IPS-15b (cell line): ENCODE results near the gene CDH13.

ENCODE experiments used
- H3K27me3 ChIP-seq: one replicate; pipeline ENCODE4 v1.6.1; 2013; ENCODE audit warnings: low read length; ENCODE audit not compliant: control insufficient read depth, insufficient read depth
- H3K36me3 ChIP-seq: one replicate; pipeline ENCODE4 v1.6.1; 2013; ENCODE audit warnings: low read length; ENCODE audit not compliant: control insufficient read depth, insufficient read depth
- H3K4me1 ChIP-seq: one replicate; pipeline ENCODE4 v1.6.1; 2013; ENCODE audit warnings: mild to moderate bottlenecking, low read length; ENCODE audit not compliant: control insufficient read depth, insufficient read depth
- H3K4me3 ChIP-seq: one replicate; pipeline ENCODE4 v1.5.1; 2013; ENCODE audit warnings: low read depth, low read length
- H3K9ac ChIP-seq: one replicate; pipeline ENCODE4 v1.6.1; 2013; ENCODE audit warnings: low read depth, mild to moderate bottlenecking, low read length
- H3K9me3 ChIP-seq: one replicate; pipeline ENCODE4 v1.6.1; 2013; ENCODE audit warnings: mild to moderate bottlenecking, low read length; ENCODE audit not compliant: control insufficient read depth, insufficient read depth

The CDH13 gene

GRCh38 chr16:83318390-83318789 lies 691.6 kb downstream of the CDH13 start:
- Histone ChIP-seq H3K4me3 (no peak overlapping the region), H3K9ac (no peak overlapping the region), H3K4me1 (no peaks in the 10 kb centered on the region), H3K36me3 (no peaks in the 10 kb centered on the region), H3K27me3 (no peaks in the 10 kb centered on the region), H3K9me3 (no peaks in the 10 kb centered on the region)

GRCh38 chr16:83328936-83329335 lies 702.2 kb downstream of the CDH13 start:
- Histone ChIP-seq H3K4me3 (no peak overlapping the region), H3K9me3 (no peaks in the 10 kb centered on the region), H3K9ac (no peak overlapping the region), H3K27me3 (no peaks in the 10 kb centered on the region), H3K36me3 (no peaks in the 10 kb centered on the region), H3K4me1 (no peaks in the 10 kb centered on the region)

GRCh38 chr16:83329441-83329840 lies 702.7 kb downstream of the CDH13 start:
- no peaks in the 10 kb centered on the region for H3K9me3 ChIP-seq
- no peaks in the 10 kb centered on the region for H3K4me1 ChIP-seq
- no peak overlapping the region for H3K4me3 ChIP-seq
- no peak overlapping the region for H3K9ac ChIP-seq
- no peaks in the 10 kb centered on the region for H3K27me3 ChIP-seq
- H3K36me3 ChIP-seq, result no peaks in the 10 kb centered on the region

- Histone ChIP-seq H3K4me1 (no peaks in the 10 kb centered on the region), H3K27me3 (no peaks in the 10 kb centered on the region), H3K9ac (no peak overlapping the region), H3K4me3 (no peak overlapping the region), H3K9me3 (no peaks in the 10 kb centered on the region), H3K36me3 (no peaks in the 10 kb centered on the region)
These were observed 703.5 kb downstream of the CDH13 start for GRCh38 chr16:83330251-83330650.

GRCh38 chr16:83335076-83335475 lies 708.3 kb downstream of the CDH13 start:
- H3K9ac ChIP-seq, result no peak overlapping the region
- no peaks in the 10 kb centered on the region for H3K9me3 ChIP-seq
- no peak overlapping the region for H3K4me3 ChIP-seq
- no peaks in the 10 kb centered on the region for H3K4me1 ChIP-seq
- H3K36me3 ChIP-seq, result no peaks in the 10 kb centered on the region
- H3K27me3 ChIP-seq, result no peaks in the 10 kb centered on the region

GRCh38 chr16:83336603-83337002 lies 709.8 kb downstream of the CDH13 start:
- no peaks in the 10 kb centered on the region for H3K4me1 ChIP-seq
- H3K9ac ChIP-seq, result no peak overlapping the region
- H3K36me3 ChIP-seq, result no peaks in the 10 kb centered on the region
- no peak overlapping the region for H3K4me3 ChIP-seq
- H3K9me3 ChIP-seq, result no peaks in the 10 kb centered on the region
- H3K27me3 ChIP-seq, result no peaks in the 10 kb centered on the region

GRCh38 chr16:83338138-83338537 lies 711.4 kb downstream of the CDH13 start:
- H3K9ac ChIP-seq, result no peak overlapping the region
- H3K4me3 ChIP-seq, result no peak overlapping the region
- H3K27me3 ChIP-seq, result no peaks in the 10 kb centered on the region
- H3K36me3 ChIP-seq, result no peaks in the 10 kb centered on the region
- H3K9me3 ChIP-seq, result no peaks in the 10 kb centered on the region
- H3K4me1 ChIP-seq, result no peaks in the 10 kb centered on the region

GRCh38 chr16:83338941-83339340 lies 712.2 kb downstream of the CDH13 start:
- Histone ChIP-seq H3K9me3 (no peaks in the 10 kb centered on the region), H3K9ac (no peak overlapping the region), H3K36me3 (no peaks in the 10 kb centered on the region), H3K4me1 (no peaks in the 10 kb centered on the region), H3K4me3 (no peak overlapping the region), H3K27me3 (no peaks in the 10 kb centered on the region)

- Histone ChIP-seq H3K4me1 (no peaks in the 10 kb centered on the region), H3K9ac (no peak overlapping the region), H3K36me3 (no peaks in the 10 kb centered on the region), H3K9me3 (no peaks in the 10 kb centered on the region), H3K27me3 (no peaks in the 10 kb centered on the region), H3K4me3 (no peak overlapping the region)
These were observed 717.2 kb downstream of the CDH13 start for GRCh38 chr16:83343935-83344366.

GRCh38 chr16:83345846-83346640 lies 719.3 kb downstream of the CDH13 start:
- Histone ChIP-seq H3K4me1 (no peaks in the 10 kb centered on the region), H3K9me3 (no peaks in the 10 kb centered on the region), H3K27me3 (no peaks in the 10 kb centered on the region), H3K4me3 (no peak overlapping the region), H3K9ac (no peak overlapping the region), H3K36me3 (no peaks in the 10 kb centered on the region)

GRCh38 chr16:83348991-83349390 lies 722.2 kb downstream of the CDH13 start:
- no peak overlapping the region for H3K4me3 ChIP-seq

GRCh38 chr16:83350481-83350880 lies 723.7 kb downstream of the CDH13 start:
- H3K4me3 ChIP-seq, result no peak overlapping the region
- no peak overlapping the region for H3K9ac ChIP-seq
- no peaks in the 10 kb centered on the region for H3K9me3 ChIP-seq
- H3K36me3 ChIP-seq, result no peaks in the 10 kb centered on the region
- H3K4me1 ChIP-seq, result no peaks in the 10 kb centered on the region
- no peaks in the 10 kb centered on the region for H3K27me3 ChIP-seq

More at GRCh38 chr16:83348991-83349390, 722.2 kb downstream of the CDH13 start:
- H3K4me1 ChIP-seq, result no peaks in the 10 kb centered on the region
- H3K36me3 ChIP-seq, result no peaks in the 10 kb centered on the region
- no peaks in the 10 kb centered on the region for H3K9me3 ChIP-seq
- no peak overlapping the region for H3K9ac ChIP-seq
- no peaks in the 10 kb centered on the region for H3K27me3 ChIP-seq
